HG03060 (cell line): ENCODE data around the gene LSM14A.
"Not testable (repeated sequence)": the region's sequence is repeated elsewhere in the genome, so short reads cannot be mapped to it uniquely, and the experiment has no call there.

Source experiments
- ATAC-seq: cut with Tn5 transposase; IDR thresholded peaks from one replicate; pipeline ENCODE4 v1.9.1; 2021; ENCODE audit warnings: low read depth, moderate number of reproducible peaks; ENCODE audit not compliant: unreplicated experiment

The LSM14A gene

DNA sequence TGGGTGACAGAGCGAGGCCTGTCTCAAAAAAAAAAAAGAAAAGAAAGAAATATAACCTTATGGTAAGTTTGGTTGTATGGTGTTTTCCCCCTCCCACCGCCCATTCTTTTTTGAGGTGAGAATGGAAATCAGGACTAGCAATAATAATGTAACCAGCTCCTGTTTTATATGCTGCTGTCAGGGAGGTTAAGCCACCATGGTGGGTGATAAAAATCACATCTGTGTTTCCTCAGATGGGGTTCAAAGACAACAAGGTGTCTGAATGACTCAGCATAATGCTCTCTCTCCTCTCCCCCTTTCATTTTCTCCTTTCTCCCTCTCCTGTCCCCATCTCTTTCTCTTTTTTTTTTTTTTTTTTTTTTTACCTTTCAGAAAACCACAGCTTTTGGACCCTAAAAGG is 53.7 kb downstream of the LSM14A start:
- no peak for ATAC-seq

DNA sequence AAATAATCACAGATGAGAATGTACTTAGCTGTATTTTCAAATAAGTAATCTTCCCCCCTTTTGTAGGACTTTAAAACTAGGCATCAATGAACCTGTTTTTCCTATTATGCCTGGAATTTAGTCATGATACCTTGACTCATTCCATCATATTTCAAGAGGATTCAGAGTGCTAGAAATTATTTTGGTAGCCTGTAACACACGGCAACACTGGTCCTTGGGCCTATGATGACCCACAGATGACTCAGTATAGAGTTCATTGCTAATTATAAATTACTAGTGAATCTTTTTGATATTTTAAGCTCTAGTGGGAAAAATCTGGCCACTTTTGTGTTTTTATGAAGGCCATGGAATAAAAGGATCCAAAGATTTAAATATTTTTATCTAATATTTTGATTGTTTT is 56.0 kb downstream of the LSM14A start:
- ATAC-seq = no peak

DNA sequence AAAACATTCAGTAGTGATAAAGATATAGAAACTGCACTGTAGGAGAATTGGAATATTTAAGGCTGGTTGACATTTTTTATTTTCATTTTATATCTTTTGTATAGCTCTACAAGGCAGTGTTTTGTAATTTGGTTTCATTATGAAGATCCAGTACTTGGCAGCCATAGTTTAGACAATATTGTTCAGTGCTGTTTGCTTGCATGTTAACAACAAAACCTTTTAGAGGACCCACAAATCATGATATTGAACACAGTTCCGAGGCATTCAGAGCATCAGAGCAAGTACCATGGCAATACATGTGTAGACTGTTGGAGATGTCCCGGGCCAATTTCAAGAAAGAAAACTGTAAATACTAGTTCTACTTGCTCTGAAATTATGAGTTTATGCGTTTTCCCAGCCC is 56.5 kb downstream of the LSM14A start:
- ATAC-seq = no peak

DNA sequence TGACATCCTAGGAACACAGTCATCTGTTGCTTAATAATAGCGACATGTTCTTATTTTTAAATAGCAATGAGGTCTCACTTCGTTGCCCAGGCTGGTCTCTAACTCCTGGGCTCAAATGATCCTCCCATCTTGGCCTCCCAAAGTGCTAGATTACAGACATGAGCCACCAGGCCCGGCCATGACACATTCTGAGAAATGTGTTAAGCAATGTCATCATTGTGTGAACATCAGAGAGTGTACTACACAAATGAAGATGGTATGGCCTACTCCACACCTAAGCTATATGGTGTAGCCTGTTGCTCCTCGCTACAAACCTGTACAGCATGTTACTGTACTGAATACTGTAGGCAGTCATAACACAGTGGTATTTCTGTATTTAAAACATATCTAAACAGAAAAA is 57.4 kb downstream of the LSM14A start:
- no peak for ATAC-seq

DNA sequence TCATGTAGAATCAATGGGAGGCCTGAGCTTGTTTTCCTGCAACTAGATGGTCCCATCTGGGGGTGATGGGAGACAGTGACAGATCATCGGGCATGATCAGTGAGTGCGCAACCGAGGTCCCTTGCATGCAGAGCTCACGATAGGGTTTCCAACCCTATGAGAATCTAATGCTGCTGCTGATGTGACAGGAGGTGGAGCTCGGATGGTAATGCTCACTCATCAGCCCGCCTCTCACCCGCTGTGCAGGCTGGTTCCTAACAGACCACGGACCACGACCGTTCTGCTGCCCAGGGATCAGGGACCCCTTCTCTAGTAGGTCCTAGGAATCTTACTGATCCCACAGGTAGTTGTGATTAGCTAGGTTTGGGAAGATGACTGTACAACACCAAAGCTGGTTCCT is 58.5 kb downstream of the LSM14A start:
- no peak for ATAC-seq

DNA sequence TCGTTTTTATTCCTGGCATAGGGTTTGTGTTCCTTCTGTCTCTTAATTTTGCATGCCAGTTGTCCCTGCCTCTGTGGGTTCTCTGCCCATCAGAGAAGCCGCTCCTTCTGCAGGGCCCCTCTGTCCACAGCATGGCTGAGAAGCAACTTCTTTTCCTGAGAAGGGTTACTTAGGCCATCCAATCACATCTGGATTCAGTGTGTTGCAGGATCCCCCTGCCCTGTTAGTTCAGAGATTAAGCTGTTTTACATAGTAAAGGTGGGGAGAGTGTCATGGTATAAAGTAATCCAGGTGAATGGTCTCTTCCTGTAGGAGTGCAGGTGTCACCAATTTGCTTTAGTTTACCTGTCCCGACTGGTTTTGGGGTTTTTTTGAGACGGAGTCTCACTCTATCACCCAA is 59.1 kb downstream of the LSM14A start:
- no peak for ATAC-seq

DNA sequence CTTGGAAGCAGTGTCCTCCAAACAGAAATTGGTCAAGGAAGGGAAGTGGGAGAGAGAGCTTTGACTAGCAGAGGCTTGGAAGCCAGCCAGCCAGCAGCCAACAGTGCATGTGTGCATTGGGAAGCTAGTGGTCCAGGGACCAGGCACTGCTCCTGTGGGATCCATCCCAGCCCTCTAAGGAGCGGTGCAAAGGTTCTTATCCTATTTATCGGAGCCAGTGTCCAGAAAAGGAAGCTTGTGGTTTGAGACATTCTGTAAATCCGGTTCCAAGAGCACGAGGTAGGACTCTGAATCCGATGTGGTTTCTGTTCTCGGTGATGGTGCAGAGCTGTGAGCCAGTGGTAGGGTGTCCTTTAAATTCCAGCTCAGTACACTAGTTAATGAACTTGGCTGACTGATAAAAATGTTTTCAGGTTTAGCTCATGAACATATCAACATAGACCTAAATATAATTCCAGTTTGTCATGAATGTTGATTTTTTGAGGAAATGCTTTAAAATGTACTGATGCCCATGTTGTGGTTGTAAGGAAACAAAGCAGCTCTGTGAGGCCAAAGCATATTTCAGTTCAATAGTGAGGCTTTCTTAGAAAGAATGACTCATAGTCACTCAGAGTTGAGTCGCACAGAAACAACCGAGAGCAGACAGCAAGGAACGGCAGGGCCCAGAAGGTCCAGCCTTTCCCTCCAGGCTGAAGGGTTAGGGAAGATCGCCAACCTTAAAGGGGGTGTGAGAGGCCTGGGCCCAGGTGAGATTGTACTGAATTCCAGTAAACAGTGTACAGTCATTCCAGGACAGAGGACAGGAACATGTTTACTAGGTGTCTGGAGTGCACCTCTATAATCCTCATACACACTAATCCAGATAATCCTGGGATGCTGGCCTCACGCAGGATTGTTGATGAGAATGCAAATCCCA is 60.5 kb downstream of the LSM14A start:
- peak; percentile 66 for ATAC-seq

DNA sequence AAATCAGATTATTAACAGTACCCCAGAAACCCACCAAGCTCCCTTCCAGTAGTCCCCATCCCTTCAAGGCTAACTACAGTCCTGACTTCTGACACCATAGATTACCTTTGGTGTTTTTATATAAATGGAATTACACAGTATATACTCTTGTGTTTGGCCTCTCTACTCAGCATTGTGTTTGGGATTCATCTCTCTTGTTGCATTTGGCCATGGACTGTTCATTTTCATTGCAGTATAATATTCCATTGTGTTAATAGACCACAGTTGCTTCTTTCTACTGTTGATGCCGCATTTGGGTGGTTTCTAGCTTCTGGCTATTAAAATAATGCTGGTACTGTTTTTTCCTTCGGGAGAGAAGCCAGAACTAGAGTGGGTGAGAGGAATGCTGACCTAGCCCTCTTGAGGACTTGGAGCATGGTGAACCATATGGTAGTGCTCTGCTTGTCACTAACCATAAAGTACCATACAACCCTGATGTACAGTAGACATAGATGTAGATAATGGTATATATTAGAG is 63.2 kb downstream of the LSM14A start:
- no peak for ATAC-seq

DNA sequence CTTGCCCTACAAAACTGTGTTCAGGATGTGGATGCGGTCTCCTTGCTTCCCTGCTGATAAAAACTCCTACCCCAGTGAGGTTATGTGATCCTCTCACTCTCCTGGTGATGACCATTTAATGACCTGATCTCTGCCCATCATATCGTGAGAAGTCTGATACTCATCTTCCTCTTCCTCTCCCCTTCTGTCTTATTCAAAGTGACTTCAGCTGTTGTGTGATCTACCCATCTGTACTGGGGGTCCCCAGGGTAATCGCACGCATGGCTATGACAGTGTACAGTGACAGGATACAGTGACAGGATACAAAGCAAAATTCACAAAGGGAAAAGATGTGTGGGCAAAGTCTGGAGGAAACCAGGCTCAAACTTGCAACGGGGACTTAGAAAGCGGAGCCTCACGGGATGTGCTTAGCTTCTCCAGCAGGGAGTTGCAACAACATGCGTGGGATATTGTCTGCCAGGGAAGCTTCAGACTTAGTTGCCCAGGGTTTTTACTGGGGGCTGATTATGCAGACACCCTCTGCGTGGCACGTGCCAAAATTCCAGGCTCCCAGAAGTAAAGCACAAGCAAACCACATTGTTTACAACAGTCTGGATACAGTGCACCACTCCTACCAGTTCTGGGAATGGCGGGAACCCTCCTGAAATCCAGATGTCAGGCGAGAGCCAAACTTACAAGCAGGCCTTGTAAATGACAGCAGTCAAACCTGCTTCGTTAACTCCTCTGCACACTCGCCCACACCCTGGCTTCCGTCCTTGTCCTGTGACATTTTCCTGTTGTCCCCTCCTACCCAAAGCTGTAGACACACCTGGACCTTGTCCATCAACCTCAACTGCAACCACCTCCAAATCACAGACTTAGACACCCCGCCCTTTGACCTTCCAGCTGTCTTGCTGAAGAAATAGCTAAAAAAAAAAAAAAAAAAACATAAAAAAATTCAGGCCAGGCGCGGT is 64.0 kb downstream of the LSM14A start:
- no peak for ATAC-seq

DNA sequence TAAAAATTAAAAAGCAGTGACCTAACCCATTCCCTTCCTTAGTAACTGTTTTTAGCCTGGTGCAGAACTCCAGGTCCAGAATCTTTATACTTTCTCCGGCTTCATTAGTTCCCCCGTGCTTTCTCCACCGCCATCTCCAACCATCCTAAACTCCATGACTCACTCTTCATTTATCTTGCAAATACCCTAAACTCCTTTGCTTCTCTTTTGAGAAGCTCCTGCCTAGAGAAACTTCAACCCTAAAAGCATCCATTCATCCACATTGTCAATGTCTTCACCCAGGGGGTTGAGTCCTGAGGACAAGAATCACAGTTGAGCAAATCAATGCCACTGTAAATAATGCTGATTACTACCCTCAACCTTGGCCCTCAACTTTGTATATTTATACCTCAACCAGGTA is 65.0 kb downstream of the LSM14A start:
- no peak for ATAC-seq

DNA sequence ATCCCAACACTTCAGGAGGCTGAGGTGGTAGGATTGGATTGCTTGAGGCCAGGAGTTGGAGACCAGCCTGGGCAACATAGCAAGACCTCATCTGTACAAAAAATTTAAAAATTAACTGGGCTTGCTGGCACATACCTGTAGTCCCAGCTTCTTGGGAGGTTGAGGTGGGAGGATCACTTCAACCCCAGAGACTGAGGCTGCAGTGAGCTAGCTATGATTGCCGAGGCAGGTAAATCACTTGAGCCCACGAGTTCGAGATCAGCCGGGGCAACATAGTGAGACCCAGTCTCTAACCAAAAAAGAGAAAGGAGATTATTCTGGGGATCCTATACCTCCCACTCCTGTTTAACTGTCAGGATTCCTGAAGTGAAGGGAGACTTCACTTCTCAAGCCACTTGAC is 65.6 kb downstream of the LSM14A start:
- ATAC-seq = no peak

DNA sequence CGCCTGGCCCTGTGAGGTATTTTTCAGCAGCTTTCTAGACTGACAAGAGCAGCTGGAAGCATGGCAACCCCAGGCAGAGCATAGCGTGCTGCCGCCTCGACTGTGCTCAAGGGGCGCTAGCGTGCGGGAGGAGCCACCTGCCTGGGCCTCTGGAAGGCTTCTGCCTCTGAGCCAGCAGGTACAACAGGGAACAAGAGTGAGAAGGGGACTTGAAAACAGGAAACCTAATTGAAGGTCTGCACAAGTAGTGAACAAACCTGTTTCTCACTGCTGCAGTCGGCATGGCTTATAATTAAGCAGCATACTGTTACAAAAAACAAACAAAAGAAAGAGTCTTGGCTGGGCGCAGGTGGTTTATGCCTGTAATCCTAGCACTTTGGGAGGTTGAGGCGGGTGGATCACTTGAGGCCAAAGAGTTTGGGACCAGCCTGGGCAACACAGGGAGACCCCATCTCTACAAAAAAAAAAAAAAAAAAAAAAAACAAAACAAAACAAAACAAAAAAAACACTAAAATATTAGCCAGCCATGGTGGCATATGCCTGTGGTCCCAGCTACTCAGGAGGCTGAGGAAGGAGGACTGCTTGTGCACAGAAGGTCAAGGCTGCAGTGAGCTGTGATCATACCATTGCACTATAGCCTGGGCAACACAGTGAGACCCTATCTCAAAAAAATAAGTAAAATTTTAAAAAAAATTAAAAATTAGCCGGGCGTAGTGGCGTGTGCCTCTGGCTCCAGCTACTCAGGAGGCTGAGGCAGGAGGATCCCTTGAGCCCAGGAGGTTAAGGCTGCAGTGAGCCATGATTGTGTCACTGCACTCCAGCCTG is 69.4 kb downstream of the LSM14A start:
- no peak for ATAC-seq

DNA sequence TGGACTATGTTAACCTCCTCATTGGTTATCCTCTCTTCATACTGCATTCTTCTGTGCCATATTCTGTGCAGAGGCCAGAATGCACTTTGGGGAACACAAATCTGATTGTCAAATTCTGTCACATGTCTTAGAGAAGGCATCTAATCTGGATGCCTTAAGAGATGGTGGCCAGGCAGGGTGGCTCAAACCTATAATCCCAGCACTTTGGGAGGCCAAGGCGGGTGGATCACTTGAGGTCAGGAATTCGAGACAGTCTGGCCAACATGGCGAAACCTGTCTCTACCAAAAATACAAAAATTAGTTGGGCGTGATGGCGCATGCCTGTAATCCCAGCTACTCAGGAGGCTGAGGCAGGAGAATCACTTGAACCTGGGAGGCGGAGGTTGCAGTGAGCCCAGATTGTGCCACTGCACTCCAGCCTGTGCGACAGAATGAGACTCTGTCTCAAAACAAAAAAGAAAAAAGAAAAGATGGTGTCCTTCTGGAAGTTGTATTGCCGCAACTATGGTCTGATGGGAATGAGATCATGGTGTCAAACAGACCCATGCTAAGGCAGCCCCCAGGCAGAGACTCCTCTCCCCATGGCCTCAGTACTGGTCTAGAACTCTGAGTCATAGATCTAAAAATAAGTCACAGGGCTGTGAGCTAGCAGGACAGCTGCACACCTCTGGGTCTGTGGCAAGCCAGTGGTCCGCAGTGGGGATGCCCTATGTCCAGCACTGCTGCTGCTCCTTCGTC is 71.0 kb downstream of the LSM14A start:
- not testable (repeated sequence) for ATAC-seq

DNA sequence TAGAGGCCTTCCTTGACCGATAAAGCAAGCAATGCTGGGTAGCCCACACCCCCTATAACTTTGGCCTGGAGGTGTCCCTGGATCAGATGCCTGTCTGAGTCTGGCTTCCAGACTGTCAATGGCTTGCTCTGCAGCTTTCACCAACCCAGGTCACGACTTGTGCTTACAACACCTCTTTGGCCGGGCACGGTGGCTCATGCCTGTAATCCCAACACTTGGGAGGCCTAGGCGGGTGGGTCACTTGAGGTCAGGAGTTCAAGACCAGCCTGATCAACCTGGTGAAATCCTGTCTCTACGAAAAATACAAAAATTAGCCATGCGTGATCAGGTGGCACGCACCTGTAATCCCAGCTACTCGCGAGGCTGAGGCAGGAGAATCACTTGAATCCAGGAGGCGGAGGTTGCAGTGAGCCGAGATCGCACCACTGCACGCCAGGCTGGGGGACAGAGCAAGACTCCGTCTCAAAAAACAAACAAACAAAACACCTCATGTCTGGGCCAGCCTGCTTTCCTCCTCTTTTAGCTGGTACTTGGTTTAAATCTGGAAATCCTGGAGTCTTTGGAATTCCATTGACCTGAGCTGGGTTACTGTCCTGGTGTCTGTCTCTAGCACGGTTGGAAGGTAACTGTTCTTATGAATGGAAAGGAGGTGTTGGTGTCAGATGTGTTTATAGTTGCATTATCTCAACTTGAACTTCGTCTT is 71.7 kb downstream of the LSM14A start:
- ATAC-seq = no peak

DNA sequence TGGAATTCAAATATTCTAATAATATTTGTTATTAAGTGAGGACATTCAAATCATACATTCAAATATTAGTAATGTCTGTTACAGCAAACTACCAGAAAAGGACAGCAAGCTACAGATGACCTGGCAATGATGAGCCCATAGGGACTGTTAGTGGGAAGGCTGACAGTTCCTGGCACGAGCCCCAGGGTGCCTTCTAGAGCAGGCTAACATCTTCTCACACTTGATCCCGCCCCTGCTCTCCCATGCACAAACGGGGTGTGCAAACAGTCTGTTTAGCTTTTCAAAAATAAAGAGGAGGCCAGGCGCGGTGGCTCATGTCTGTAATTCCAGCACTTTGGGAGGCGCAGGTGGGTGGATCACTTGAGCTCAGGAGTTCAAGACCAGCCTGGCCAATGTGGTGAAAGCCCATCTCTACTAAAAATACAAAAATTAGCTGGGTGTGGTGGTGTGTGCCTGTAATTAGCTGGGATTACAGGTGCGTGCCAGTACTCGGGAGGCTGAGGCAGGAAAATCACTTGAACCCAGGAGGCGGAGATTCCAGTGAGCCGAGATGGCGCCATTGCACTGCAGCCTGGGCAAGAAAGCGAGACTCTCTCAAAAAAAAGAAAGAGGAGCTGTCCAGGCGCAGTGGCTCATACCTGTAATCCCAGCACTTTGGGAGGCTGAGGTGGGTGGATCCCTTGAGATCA is 72.5 kb downstream of the LSM14A start:
- ATAC-seq = no peak

DNA sequence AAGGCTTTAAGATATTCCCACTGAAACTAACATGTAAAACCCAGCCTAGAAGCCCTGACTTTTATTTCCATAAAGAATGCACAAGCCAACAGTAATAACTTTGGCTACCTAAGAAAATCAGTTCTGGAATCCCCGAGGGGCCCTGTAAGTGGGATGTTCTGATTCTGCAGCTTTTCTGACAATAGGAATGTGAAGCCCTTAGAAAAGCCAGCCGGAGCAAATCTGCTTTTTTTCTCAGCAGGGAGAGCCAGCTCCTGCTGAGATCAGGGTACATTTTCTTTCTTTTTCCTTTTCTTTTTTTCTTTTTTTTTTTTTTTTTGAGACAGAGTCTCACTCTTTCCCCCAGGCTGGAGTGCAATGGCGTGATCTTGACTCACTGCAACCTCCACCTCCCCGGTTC is 74.0 kb downstream of the LSM14A start:
- ATAC-seq = no peak

DNA sequence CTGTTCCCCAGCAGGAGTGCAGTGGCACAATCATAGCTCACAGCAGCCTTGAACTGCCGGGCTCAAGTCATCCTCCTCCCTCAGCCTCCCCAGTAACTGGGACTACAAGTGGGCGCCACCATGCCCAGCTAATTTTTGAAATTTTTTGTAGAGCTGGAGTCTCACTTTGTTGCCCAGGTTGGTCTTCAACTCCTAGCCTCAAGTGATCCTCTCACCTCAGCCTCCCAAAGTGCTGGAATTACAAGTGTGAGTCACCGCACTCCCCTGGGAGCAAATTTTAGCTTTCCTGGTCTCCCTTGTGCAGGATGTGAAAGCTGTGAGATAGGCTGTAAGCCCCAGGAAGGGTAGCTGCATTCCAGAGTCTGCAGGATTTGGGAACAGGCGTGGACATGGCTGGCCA is 76.6 kb downstream of the LSM14A start:
- ATAC-seq = no peak

DNA sequence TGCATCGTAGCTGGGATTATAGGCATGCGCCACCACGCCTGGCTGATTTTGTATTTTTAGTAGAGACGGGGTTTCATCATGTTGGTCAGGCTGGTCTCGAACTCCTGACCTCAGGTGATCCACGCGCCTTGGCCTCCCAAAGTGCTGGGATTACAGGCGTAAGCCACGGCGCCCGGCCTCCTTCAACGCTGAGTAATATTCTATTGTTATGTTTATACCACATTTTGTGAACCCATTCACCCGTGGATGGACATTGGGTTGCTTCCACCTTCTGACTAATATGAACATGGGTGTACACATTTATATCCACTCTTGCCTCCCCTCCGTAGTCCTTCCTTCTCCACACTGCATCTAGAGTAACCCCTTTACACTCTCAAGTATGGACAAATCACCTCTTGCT is 80.9 kb downstream of the LSM14A start:
- ATAC-seq = not testable (repeated sequence)

DNA sequence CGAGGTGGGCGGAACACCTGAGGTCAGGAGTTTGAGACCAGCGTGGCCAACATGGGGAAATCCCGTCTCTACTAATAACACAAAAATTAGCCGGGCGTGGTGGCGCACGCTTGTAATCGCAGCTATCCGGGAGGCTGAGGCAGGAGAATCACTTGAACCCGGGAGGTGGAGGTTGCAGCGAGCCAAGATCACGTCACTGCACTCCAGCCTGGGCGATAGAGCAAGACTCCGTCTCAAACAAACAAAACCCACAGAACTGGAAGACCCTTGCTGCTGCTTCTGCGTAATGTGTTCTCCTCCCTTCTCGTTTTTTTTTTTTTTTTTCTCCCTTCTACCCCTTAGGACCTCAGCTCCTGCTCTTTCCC is 81.4 kb downstream of the LSM14A start:
- ATAC-seq = not testable (repeated sequence)
